SK-N-MC (cell line): ENCODE data around the gene ANKMY1.

Source experiments
- DNase-seq: peaks from one replicate; pipeline ENCODE4 v3.0.0-alpha.2; 2011; ENCODE audit warnings: low read depth, low spot score
- H3K27ac ChIP-seq: fragments of 200-600 bp; sonication (generic); 2 replicates; pipeline ENCODE4 v1.5.1; 2016; ENCODE audit warnings: mixed run types
- H3K36me3 ChIP-seq: fragments of 200-600 bp; sonication (generic); 2 replicates; pipeline ENCODE4 v1.6.1; 2017; ENCODE audit warnings: antibody characterized with exemption, low read length, mixed read lengths; ENCODE audit not compliant: insufficient read depth
- H3K4me3 ChIP-seq: fragments of 200-600 bp; sonication (generic); 2 replicates; pipeline ENCODE4 v1.5.1; 2016
- H3K9ac ChIP-seq: fragments of 200-600 bp; sonication (generic); 2 replicates; pipeline ENCODE4 v1.8.0; 2017; ENCODE audit warnings: mixed run types, mixed read lengths; ENCODE audit not compliant: insufficient read length
- H3K9me3 ChIP-seq: fragments of 200-600 bp; sonication (generic); 2 replicates; pipeline ENCODE4 v1.6.1; 2017; ENCODE audit warnings: low read depth, mild to moderate bottlenecking, antibody characterized with exemption, low read length, moderate library complexity, mixed read lengths
- EZH2 ChIP-seq: fragments of 200-600 bp; sonication (generic); IDR thresholded peaks from one replicate; pipeline ENCODE4 v1.6.1; 2017; ENCODE audit warnings: antibody characterized with exemption
- FOXP2 ChIP-seq: optimal IDR thresholded peaks from 2 replicates; pipeline ENCODE3; 2011; ENCODE audit warnings: mild to moderate bottlenecking, moderate library complexity; ENCODE audit not compliant: insufficient read depth; ENCODE audit errors: extremely low read length, control extremely low read depth
- POLR2AphosphoS5 ChIP-seq: IDR thresholded peaks from 2 replicates; pipeline ENCODE4 v1.6.1; 2012; ENCODE audit warnings: mild to moderate bottlenecking, low read depth, low read length, borderline replicate concordance

The ANKMY1 gene

DNA sequence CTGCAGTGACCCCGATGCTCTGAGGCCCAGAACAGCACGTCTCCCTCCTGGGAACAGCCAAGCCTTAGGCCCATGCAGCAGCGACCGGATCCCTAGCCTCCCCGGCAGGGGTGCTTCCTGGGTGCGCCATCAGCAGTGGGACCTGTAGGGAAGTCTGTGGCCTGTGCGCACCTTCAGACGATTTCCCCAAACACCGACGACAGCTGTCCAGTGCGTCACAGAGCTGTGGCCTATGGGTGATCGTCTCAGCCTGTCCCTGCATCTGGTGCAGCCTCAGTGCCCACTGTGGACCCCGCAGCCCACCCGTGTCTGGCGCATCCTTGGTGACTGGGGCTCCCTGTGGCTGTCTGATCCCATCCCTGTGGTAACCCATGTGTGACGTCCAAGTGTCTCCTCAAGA lies 113.3 kb downstream of the ANKMY1 start:
- H3K9ac ChIP-seq = no peak overlapping the region
- no peaks in the 10 kb centered on the region for H3K9me3 ChIP-seq
- no peak for DNase-seq
- no peaks in the 10 kb centered on the region for H3K36me3 ChIP-seq
- no peak for TF ChIP-seq EZH2
- no peak for TF ChIP-seq FOXP2
- TF ChIP-seq POLR2AphosphoS5 = no peak
- no peak overlapping the region for H3K4me3 ChIP-seq
- no peak overlapping the region for H3K27ac ChIP-seq

DNA sequence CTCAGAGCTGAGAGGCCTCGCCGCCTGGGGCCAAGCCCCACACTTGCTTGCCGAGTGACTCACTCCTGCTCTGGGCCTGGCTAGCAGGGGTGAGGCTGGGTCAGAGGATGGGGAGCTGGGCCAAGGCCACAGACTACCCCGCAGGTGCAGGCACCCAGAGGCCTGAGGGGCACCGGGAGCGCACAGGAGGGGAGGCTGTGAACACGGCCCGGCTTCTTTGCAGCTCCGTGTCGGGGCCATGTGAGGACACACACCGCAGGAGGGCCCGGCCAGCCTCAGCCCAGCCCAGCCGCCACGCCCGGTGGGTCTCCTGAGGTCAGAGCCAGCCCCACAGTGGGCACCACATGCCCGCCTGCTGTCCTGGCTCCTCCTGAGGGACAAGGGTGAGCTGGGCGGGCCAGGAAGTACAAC lies 113.9 kb downstream of the ANKMY1 start:
- H3K9me3 ChIP-seq = no peaks in the 10 kb centered on the region
- no peak overlapping the region for H3K27ac ChIP-seq
- H3K4me3 ChIP-seq = no peak overlapping the region
- H3K36me3 ChIP-seq = no peaks in the 10 kb centered on the region
- TF ChIP-seq POLR2AphosphoS5 = no peak
- no peak for TF ChIP-seq EZH2
- TF ChIP-seq FOXP2 = no peak
- no peak overlapping the region for H3K9ac ChIP-seq
- no peak for DNase-seq

DNA sequence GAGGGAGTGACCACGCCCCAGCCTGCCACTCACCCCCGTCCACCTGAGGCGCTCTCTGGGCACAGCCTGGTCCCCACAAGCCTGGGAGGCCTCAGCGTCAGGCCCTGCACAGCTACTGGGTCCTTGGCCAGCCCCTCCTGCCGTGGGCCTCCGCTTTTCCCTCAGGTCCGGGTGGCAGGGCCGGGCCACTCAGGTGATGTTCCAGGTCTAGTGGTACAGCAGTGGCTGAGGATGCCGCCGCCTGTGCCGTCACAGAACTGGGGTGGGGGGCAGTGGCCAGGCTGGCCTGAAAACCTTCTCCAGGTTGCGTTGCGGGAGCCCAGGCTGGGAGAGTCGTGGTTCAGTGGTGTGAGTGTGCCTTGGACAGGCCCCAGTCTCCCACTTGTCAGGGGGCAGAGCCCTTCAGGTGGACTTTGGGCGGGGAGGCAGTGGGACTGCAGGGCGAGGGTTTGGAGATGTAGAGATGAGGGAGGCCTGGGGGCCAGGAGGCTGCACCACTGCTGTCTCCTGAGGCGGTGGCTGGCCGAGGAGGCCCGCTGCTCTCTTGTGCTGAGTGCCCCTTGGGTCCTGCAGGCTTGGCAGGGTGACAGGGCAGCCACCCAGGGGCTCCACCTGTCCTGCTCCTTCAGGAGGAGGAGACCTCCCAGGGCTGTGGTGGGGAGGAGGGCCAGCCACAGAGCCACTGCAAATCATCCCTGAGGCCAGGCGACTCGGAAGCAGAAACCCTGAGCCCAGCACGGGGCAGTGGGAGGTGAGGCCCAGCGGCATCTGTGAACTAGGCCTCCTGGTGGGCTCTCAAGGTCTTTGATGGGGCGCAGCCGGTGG lies 114.7 kb downstream of the ANKMY1 start:
- DNase-seq = no peak
- no peak overlapping the region for H3K9ac ChIP-seq
- H3K36me3 ChIP-seq = no peaks in the 10 kb centered on the region
- no peak overlapping the region for H3K4me3 ChIP-seq
- H3K27ac ChIP-seq = no peak overlapping the region
- TF ChIP-seq FOXP2 (no peak), EZH2 (no peak), POLR2AphosphoS5 (no peak)
- no peaks in the 10 kb centered on the region for H3K9me3 ChIP-seq

DNA sequence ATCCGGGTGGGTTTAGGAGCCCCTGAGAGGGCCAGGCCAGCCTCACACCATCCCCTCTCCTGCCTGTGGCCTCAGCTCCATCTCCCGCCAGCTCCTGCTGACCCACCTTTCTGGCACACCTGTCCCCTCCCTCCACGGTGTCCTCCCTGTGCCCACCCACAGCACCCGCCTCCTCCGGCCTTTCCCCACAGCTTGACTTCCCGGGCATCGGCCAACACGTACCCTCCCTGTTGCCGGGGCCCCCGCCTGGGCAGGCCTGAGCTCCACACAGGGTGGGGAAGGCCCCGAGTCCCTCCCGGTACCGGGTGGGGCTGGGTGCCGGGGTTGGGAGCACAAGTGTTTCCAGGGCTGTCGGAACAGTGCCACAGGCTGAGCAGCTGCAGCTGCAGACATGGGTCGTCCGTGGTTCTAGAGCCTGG lies 115.8 kb downstream of the ANKMY1 start:
- DNase-seq = no peak
- Histone ChIP-seq H3K27ac (no peak overlapping the region), H3K9me3 (no peaks in the 10 kb centered on the region), H3K4me3 (no peak overlapping the region), H3K9ac (no peak overlapping the region), H3K36me3 (no peaks in the 10 kb centered on the region)
- no peak for TF ChIP-seq EZH2
- no peak for TF ChIP-seq POLR2AphosphoS5

DNA sequence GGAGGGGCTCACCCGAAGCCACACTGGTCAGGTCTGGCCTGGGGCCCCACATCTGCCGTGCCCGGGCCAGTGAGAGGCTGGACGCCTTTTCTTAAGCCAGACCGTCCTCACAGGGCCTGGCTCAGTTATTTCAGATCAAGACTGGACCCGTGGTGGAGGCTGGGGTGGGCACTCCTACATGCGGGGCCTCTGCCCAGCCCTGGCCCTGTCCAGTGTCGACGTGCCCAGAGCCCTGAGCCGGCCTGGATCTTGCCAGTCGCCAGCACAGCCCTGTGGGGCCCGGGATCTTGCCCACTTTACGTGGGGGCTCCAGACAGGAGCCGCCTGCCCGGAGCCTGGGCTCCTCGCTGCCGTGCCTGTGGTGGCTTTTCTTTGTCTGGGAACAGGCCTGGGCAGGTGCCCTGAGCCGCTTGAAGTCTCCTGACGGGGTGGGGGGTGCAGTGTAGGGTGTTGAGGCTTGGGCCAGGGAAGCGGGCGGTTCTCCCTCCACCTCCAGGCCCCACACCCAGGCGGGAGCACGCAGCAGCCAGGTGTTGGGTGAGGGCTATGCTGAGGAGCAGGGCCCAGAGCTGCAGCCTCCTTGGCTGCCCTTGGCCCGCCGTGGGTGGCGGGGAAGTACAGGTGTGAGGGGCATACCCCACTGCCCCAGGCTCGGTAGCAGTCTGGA lies 116.3 kb downstream of the ANKMY1 start:
- no peaks in the 10 kb centered on the region for H3K9me3 ChIP-seq
- no peaks in the 10 kb centered on the region for H3K36me3 ChIP-seq
- no peak for DNase-seq
- H3K4me3 ChIP-seq = no peak overlapping the region
- H3K9ac ChIP-seq = no peak overlapping the region
- TF ChIP-seq FOXP2 (no peak), EZH2 (no peak), POLR2AphosphoS5 (no peak)
- H3K27ac ChIP-seq = no peak overlapping the region

DNA sequence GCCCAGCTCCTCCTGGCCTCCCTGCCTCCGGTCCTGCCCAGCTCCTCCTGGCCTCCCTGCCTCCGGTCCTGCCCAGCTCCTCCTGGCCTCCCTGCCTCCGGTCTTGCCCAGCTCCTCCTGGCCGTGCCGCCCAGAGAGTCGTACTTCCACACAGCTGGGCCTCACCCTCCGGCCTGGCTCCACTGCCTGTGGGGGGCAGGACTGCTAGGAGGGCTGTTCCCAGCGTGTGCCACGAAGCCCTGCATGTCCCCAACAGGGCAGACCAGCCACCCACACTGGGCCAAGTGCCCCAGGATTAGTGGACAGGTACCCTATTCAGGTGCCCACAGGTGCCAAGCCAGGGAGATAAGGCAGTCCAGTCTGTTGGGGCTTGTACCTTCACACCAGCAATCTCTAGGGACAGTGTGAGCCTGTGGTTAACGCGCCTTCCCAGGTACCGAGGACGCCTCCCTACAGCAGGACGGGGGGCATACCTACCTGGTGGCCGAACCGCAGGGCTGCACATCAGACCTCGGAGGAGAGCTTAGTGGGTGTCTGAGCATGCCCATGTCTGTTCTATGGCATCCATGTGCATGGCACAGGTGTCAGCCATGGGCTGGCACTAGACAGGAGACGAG lies 117.0 kb downstream of the ANKMY1 start:
- Histone ChIP-seq H3K9ac (no peak overlapping the region), H3K4me3 (no peak overlapping the region), H3K36me3 (no peaks in the 10 kb centered on the region), H3K27ac (no peak overlapping the region), H3K9me3 (no peaks in the 10 kb centered on the region)
- DNase-seq = no peak
- TF ChIP-seq FOXP2 = no peak
- no peak for TF ChIP-seq EZH2

DNA sequence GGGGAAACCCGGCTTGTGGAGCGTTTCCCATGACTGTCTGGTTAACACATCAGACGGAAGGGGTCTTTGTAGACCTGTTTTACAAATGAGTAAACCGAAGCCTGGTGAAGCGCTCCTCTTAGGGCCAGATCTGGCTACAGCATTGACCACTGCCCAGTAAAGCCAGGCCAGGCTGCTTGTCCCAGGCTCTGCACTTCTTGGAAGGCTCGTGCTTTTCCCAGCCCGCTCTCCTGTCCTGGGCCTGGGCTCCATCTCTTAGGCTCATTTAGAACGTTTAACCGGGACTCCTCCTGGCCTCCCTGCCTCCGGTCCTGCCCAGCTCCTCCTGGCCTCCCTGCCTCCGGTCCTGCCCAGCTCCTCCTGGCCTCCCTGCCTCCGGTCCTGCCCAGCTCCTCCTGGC lies 117.5 kb downstream of the ANKMY1 start:
- Histone ChIP-seq H3K36me3 (no peaks in the 10 kb centered on the region), H3K9me3 (no peaks in the 10 kb centered on the region), H3K27ac (no peak overlapping the region), H3K9ac (no peak overlapping the region), H3K4me3 (no peak overlapping the region)
- DNase-seq = no peak
- TF ChIP-seq POLR2AphosphoS5 = no peak
- TF ChIP-seq EZH2 = no peak
- TF ChIP-seq FOXP2 = no peak

DNA sequence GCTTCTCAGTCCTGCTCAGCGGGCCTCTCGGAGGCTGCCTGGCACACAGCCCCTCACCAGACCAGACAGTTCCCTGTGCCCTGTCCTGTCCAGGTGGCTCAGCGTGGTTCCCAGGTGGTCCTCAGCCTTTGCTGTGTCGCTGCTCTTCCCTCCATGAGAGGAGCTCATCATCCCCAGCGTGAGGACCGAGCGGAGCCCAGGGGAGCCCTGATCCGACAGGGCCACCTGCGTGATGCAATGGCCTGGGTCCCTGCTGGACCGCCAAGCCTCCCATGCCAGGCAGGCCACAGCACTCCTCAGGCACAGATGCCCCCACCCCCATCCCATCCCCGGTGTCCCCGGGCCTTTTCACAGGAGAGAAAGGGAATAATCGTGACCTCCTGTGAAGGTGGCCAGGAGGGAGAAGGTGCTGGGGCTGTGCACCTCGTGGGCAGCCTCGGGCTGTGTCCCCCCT lies 118.1 kb downstream of the ANKMY1 start:
- no peak for DNase-seq
- H3K36me3 ChIP-seq = no peaks in the 10 kb centered on the region
- no peak overlapping the region for H3K9ac ChIP-seq
- H3K27ac ChIP-seq = no peak overlapping the region
- TF ChIP-seq POLR2AphosphoS5 = no peak
- TF ChIP-seq EZH2 = no peak
- TF ChIP-seq FOXP2 = no peak
- no peak overlapping the region for H3K4me3 ChIP-seq
- no peaks in the 10 kb centered on the region for H3K9me3 ChIP-seq
